NCI-H187 treated with DMSO at 0.1 percent for 48 hours (cell line): ENCODE results near the gene GLI3.

ENCODE experiments used
- DNase-seq: peaks from one replicate; lab custom pipeline; 2025; lab: John Stamatoyannopoulos, UW

GLI3 gene

DNA sequence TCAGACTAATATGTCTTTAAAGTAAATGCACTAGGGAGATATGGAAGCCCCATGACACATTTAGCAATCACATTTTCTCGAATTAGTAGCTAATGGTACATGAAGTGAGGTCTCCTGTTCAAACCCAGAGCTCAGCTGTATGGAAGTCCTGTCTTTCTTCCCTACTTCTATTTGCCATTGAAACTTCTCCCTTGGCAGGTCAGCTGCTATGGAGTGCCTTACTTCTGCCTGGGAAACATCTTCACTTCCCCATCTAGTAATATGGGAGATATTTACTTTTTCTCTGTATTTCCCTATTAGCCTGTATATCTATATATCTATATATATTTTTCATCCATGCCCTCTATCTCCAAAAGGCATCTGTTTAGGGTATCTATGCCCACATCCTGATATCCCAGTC is 308.8 kb downstream of the GLI3 start:
- DNase-seq, result no peak

DNA sequence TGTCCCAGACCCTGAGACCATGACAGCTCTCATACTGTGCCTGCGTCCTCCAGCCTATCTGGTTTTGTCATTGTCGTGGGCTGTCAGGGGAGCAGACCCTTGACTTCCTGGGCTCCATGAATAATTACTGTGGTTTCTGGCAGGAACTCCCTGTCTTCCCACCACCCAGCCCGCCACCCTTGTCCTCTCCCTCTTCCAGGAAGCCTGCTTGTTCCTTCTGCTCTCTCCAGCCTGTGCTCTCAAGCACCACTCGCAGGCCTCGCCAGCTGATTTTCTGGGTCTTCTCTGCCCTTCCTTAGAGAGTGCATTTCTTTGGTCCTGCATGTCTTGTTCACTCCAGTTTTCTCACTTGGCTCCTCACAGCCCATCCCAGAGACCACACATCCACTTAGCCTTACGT is 309.6 kb downstream of the GLI3 start:
- no peak for DNase-seq

DNA sequence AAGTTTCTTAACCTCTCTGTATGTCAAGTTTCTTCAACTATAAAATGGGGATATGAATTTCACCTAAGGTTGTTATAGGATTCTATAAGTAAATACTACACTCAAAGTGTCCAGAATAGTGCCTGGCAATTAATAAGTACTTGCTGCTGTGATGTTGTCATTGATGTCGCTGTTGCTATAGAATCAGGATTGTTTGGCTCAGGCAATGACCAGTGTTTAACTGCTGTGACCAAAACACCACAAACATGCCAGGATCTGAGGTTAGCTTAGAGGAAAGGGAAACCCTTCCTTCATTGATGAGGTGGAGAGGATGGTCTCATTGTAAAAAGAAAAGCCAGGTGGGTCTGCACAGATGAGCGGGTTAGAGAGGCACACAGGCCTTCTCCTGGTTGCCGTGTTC is 311.1 kb downstream of the GLI3 start:
- DNase-seq, result no peak

DNA sequence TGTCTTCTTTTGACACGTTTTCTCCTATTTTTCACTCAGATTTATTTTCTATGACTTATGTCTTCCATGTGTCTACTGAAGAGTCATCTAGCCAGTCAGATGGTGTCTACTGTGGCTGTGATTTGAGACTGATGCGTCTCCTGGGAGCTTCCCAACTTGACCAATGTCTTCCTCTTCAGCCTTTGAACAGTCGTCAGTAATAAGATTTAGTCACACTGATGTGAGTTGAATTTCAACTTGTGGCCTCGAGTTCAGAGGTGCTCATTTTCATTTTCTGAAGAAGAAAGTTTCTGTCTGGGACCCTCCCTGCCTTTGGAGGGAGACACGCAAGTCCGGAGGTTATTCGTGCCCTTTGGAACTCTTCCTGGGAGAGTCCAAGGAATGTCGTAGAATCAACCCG is 312.2 kb downstream of the GLI3 start:
- no peak for DNase-seq

DNA sequence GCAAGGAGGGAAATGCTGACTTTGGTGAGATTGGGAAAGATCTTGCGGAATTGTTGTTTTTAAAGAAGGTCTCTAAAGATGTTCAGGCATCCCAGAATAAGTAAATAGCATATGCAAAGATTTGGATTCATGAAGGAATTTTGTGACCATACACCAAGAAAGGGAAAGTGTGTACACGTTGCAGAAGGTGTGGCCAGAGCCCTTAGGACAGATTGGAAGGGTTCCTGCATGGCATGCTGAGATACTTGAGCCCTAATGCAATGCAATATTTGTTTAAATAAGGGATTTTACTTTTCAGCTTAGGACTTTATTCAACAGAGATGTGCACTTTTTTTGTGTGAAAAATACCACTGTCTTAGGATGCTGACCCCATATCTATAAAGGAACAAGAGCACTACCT is 314.6 kb downstream of the GLI3 start:
- no peak for DNase-seq

DNA sequence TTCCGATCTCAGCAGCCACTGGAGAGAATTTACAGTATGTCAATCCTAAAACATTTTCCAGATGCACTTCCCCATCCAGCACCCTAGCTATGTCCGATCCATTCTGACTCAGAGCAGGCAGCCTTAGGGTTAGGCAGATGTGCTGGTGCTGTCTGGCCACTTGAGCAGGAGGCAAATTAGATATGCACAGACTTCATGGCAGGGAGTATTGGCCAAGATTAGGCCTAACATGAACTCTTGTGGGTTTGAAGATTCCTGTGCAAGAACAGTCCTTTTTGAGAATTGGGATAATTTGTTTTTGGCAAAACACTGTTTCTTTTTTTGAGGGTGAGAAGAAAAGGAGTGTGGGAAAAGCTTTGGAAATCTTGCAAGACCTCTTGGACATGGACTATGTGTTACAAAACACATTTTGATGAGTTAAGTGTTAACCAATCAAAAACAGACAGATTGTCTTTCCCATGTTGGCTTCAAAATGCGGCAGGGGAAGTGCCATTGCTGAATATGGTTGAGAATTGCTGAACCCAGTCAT is 315.5 kb downstream of the GLI3 start:
- no peak for DNase-seq

DNA sequence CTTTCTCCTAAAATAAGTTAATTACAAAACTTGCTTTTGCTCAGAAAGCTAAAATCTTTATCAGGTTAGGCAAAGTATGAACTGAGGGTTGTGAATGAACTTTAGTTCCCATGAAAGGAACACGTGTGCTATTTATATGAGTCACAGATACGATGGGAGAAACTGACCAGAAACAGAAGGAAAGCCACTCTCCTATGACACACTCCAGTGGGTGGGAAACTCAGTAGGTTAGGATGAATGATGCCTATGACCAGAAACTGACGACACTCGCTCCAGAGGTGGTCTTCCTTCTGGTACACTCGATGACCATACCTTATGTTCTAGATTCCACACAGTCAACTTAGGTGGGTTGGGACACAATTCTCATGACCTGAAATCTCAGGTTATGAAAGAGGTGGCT is 318.4 kb downstream of the GLI3 start:
- no peak for DNase-seq

DNA sequence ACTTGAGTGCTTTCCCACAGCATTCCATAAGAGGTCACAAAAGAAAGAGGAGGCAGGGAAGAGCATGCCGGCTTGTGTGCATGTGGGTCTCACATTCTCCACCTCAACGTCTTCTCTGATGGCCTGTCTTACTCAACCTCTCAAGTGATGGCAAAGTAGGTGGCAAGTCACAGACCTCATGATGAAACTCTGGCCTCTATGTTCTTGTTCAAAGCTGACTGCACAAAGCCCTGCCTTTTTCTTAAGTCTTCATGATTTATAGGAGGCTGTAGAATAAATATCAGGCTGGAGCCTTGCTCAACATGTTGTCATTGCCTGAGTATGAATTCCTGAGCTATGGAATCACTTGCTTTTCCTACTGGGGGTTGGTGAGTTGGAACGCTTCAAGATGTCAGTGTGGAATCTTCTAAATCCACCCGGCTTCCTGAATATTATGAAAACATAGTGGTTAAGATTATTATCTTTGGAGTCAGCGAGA is 320.5 kb downstream of the GLI3 start:
- no peak for DNase-seq

DNA sequence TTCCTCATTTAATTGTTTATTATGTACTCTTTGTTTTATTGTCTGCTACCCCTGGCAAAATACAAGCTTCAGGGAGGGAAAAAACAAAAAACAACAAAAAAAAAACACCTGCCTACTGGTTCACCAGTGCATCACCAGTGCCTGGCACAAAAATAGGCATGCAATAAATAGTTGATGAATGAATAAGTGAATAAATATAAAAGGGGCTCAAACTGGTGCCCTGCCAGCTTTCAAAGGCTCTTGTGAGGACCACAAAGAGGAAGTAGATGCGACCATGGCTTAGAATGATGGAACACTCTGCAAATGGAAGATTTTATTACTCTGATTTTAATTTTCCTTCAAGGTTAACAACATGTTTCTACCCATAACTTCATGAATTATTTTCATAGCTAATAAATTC is 321.1 kb downstream of the GLI3 start:
- DNase-seq, result no peak

DNA sequence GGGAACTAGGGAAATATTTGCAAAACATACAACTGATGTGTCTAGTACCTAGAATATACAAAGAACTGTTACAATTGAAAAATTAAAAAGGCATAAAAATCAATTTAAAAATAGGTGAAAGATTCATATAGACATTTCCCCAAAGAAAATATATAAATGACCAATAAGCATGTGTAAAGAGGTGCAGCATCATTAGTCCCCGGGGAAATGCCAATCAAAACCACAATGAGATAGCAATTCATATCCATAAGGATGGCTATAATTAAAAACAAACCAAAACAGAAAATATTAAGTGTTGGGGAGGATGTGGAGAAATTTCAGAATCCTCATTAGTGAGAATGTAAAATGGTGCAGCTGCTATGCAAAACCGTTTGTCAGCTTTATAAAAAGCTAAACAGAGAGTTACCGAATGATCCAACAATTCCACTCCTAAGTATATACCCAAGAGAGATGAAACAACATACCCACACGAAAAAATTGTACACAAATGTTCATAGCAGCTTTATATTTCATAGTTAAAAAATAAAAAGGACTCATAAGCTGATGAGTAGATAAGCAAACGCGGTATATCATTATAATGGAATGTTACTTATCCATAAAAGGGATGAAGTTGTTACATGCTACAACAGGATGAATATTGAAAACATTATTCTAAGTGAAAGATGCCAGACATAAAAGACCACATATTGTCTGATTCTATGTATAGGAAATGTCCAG is 324.0 kb downstream of the GLI3 start:
- no peak for DNase-seq

DNA sequence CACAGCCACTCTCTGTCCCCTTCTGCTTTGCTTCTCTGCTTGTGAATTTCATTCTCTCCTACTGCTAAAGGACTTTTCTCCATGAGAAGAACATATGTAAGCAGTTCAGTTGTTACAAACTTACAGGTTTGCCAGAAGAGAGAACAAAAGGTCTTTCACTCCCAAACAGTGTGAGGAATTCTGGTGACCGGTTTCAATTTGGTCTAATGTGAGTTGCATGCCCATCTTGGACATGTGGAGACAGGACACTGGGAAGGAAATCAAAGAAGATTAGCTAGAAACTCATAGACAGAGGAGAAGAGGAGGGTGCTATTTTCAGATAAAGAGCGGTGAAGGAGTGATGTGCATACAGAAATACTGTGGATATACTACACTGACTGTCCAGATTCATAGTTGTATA is 324.6 kb downstream of the GLI3 start:
- no peak for DNase-seq

DNA sequence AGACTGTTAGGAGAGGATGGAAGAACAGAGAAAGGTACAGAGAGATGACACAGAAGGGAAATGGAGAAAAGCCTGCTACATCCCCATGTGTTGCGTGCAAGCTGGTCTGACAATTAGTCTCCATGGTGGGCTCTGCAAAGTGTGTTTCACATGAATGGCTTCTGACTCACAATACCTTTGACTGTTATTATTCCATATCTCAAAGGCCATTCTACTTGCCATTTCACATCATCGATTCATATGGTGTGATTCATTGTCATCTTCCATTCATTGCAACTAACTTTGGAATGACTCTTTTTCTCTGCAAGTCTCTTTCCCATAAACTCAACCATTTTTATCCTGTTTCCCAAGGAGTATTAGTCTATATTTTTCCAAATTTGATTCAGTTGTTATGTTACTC is 325.2 kb downstream of the GLI3 start:
- DNase-seq, result no peak
